GM19239 (cell line): Measurements from ENCODE around the gene S100A10.

Experiments used
- DNase-seq: peaks from one replicate; pipeline ENCODE4 v3.0.0; 2011; ENCODE audit warnings: low spot score; ENCODE audit not compliant: insufficient read length
- FAIRE-seq: peaks from 2 replicates; lab custom pipeline; 2011; peaks lifted over from hg19 to GRCh38; lab: Jason Lieb, UNC

S100A10 gene, protein sequence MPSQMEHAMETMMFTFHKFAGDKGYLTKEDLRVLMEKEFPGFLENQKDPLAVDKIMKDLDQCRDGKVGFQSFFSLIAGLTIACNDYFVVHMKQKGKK

GRCh38 chr1:151993734-151994496 lies at the start of gene S100A10:
S100A10 (minus strand) TSS chr1:151993859; CDS start chr1:151986230, 7,629 bp downstream.
- no peak for FAIRE-seq
- DNase-seq, result no peak

DNA sequence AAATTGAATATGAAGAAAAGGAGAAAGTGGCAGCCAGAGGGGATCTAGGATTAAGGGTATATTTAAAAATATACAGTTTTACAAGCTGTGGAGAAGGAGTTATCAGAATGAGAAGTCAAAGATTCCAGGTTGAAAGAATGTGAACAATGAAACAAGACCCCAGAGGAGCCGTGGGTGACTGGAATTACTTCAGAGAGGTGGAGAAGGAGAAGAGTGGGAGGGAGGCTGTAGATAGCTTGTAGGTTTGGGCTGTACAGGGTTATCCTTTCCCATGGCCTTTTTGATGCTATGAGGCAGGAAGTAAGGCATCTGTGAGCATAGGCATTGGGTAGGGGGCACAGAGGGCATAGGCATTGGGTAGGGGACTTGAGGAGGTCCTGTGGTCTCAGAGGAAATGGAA lies 48.4 kb upstream of the S100A10 start:
- no peak for DNase-seq
- no peak for FAIRE-seq

GRCh38 chr1:152039886-152040285 lies 46.2 kb upstream of the S100A10 start:
- FAIRE-seq, result no peak
- no peak for DNase-seq

DNA sequence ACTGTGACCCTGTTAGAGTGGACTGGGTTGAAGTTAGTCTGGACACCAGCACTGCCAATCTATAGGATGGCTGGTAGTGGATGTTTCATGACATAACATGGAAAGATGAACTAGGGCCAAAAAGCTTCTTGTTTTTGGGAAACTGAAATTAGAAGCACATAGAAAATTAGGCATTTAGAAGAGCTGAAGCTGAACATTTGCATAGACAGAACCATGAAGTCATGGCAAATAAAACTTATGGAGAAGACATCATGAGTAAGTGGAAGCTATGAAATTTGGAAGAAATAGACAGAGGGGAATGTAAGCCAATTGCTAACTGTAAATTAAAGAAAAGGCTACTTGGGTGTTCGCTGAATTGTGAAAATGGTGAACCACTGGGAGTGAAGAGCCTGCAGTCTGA lies 45.8 kb upstream of the S100A10 start:
- DNase-seq, result no peak
- no peak for FAIRE-seq

DNA sequence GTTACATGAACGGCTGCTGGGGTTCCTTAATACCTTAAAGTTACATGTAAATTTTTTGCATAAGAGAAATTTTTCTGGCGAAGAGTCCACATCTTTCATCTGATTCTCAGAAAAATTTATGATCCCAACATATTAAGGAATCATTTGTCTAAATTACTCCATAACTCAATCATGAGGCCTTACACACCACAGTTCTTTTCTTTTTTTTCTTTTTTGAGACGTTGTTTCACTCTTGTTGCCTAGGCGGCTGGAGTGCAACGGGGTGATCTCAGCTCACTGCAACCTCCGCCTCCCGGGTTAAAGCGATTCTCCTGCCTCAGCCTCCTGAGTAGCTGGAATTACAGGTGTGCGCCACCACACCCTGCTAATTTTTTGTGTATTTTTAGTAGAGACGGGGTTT lies 45.2 kb upstream of the S100A10 start:
- DNase-seq (no peak), FAIRE-seq (no peak)

DNA sequence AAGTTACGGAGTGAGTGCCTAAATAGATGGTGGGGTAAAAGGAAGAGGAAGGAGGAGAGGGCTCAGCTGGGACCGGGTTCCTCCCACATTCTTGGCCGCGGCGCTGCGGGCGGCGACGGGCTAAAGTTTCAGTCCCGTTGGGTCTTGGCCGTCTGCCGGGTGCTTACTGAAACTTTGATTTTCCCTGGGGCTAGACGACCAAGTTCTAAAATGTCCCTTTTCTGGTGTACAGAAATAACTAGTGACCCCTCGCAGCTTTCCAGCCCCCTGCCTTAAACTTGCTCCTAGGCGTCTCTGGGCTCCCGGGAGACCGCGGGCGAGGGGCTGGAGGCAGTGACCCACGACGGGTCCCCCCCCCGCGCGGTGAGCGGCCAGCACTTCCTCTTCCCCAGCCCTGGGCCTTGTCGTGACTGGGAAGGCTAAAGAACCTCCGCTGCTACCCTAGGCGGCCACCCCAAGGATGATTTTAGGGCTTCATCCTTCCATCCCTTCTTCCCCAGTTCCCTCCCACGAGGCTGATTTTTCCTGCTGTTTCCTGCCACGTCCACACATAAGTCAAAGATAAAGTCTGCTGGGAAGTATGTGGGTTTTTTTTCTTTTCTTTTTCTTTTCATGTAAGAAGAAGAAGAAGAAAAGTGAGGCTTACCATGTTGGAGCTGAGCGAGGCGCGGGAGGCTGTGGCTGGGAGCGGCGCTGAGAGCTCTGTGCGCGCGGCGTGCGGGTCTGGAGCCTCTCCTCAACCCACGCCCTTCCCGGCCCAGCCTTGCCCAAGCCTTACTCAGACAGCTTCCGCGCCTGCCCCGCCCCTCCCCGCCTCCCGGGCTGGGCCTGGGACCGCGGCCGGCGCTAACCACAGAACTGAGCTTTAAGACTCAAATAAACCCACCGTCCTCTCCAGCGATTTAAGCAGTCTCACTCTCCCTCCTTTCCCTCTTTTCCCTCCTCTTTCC lies 42.9 kb upstream of the S100A10 start, which contains the start of gene S100A11:
Gene S100A11 (minus strand): TSS at position 738 of the 950 bp plus-strand sequence. CDS start 89 bp downstream, at position 649.
- FAIRE-seq (peak; percentile 67), DNase-seq (peak; percentile 35)

- FAIRE-seq (peak; percentile 11), DNase-seq (no peak)
Measured at GRCh38 chr1:152035539-152036266, 42.0 kb upstream of the S100A10 start.

- peak; percentile 86 for FAIRE-seq
- DNase-seq, result peak; percentile 66
Measured at GRCh38 chr1:152034654-152035538, 41.2 kb upstream of the S100A10 start.

DNA sequence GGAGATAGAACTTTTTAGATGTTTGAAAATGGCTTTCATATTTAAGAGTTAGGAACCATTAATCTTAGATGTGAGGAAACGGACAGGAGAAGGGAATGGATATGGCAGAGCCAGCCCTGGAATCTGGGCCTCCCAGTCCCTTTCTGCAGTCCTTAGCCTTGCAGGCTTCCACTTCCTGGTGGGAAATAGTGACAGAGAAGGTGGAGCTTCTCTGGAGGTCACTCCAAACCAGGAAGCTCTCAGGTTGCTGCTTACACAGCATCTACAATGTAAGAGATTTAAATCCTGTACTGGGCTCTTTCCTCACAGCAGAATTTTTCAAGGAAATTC lies 40.6 kb upstream of the S100A10 start:
- FAIRE-seq, result no peak
- DNase-seq, result no peak

DNA sequence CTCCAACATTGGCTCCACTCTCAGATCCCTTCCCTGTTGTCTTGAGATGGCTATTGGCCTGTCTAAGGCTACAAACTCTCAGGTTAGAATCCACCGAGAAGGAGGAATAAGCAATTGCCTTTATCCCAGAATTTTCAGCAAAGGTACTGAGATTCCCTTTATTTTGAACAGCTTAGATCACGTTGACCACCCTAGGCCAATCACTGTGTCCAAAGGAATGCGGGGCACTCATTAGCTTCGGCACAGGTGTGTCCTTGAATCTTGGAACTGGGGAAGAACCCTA lies 36.2 kb upstream of the S100A10 start:
- no peak for FAIRE-seq

DNA sequence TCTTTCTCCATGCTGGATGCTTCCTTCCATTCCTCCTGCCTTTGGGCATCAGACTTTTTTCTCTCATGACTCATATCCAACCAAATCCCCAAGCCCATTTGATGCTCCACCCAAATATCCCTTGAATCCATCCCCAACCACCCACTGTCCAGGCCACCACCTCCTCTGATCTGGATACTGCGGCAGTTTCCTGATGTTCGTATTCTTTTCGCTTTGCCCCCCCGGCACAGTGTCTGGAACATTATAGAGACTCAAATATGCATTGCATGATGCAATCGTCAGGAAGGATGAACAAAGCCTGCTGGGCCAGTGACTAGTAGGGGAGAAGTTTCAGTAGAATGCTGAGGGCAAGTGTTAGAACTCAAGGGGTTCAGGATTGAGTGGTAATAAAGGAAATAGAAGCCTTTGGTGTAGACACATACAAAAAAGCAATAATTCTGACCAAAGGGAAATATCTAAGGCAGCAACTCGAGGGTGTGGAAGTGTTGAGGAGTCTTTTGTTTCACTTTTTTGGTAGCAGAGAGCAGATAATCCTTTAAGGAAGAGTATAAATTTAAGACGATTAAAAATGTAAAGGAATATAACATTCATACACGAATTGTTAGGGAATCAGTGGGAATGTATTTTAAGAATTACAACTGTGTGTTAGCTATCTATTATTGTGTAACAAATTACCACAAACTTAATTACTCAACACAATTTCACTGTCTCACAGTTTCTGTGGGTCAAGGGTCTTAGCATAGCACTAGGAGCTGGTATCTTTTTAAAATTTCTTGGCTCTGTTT lies 35.7 kb upstream of the S100A10 start:
- FAIRE-seq, result no peak

More for the DNA sequence above, 36.2 kb upstream of the S100A10 start:
- DNase-seq, result no peak

GRCh38 chr1:152026895-152027294 lies 33.2 kb upstream of the S100A10 start:
- DNase-seq, result no peak
- no peak for FAIRE-seq

More for the DNA sequence above, 35.7 kb upstream of the S100A10 start:
- DNase-seq, result no peak

GRCh38 chr1:152024223-152024622 lies 30.6 kb upstream of the S100A10 start:
- FAIRE-seq (no peak), DNase-seq (no peak)

DNA sequence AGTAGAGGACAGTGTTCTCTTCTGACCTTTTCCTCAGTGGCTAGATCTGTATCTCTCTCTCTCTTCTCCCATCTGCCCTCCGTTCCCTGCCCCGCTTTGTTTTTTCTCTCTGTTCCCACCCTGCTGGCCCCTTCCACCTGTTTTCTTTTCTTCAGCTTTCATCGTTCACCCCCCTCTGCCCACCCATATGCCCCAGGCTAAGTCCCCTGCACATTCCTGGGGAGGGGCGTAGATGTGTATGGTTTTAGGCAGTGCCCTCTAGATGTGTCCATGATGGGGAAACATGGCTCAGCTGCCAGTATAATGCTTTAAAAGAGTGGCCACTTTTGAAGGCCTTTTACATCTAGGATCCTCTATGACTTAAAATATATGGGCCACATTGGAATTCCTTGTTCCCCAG lies 29.6 kb upstream of the S100A10 start:
- FAIRE-seq, result no peak

GRCh38 chr1:152022474-152022873 lies 28.8 kb upstream of the S100A10 start:
- no peak for FAIRE-seq
- no peak for DNase-seq

More for the DNA sequence above, 29.6 kb upstream of the S100A10 start:
- no peak for DNase-seq

GRCh38 chr1:152021569-152021968 lies 27.9 kb upstream of the S100A10 start:
- DNase-seq, result no peak
- FAIRE-seq, result no peak

GRCh38 chr1:152020849-152021248 lies 27.2 kb upstream of the S100A10 start:
- FAIRE-seq (no peak), DNase-seq (no peak)

GRCh38 chr1:152018537-152018936 lies 24.9 kb upstream of the S100A10 start:
- no peak for DNase-seq

DNA sequence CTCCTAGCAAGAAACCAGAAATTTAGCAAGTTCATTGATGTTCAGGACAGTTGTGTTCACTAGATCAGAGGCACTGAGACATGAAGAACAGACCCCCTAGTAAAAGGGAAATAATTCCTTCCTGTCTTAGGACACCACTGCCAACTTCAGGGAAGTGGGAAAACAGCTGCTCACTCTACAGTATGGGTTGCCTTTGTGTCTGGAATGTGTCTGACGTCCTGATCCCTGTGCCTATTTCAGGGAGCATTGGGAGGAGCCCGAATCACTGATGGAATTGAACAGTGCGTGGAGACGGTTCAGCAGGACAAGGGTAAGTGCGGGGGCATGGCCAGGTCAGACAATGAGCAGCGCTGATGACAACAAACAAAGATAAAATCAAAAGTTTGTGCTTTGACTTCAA lies 22.1 kb upstream of the S100A10 start:
- FAIRE-seq (no peak), DNase-seq (no peak)

More at GRCh38 chr1:152018537-152018936, 24.9 kb upstream of the S100A10 start:
- no peak for FAIRE-seq
